DMS79 treated with DMSO at 0.1 percent for 48 hours (cell line): ENCODE measurements around the gene TMEM41A.
"Not testable (repeated sequence)": the region's sequence is repeated elsewhere in the genome, so short reads cannot be mapped to it uniquely, and the experiment has no call there.

ENCODE experiments used
- DNase-seq: peaks from one replicate; lab custom pipeline; 2025; lab: John Stamatoyannopoulos, UW

TMEM41A gene

DNA sequence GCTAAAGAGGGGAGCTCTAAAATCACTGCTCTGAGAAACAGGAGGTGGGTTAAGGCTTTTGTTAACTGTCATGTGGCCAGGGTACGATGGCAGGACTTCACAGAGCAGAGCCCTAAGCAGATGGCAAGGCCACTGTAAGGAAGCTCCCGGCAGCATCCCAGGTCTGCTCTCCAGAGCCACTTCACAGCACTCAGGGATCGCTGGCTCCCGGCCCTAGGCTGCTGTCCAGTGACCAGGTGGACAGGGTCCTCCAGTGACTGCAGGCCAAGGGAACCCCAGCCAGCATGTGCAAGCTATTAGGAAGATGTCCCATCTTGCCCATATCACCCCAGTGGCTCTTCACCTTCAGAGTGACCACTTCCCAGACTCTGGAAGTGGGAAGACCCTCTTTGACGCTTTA lies 10.4 kb downstream of the TMEM41A start:
- DNase-seq, result no peak

DNA sequence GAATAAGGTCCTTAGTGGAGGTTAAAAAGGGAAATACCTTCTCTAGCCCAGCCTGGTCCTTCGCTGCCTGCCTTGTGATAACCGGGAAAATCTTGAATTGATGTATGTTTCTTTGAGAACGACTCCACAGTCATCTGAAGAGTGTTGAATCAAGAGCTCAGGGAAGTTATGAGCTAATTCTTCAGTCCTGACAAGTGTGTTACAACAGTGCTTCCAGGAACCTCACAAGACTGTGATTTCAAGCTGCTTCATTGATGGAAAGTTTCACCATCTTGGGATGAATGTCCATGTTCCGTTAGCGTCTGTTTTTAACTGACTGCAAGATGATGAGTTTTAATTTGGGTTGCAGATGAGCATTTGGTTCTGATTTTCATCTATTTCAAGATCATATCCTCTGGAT lies 12.4 kb downstream of the TMEM41A start:
- no peak for DNase-seq

DNA sequence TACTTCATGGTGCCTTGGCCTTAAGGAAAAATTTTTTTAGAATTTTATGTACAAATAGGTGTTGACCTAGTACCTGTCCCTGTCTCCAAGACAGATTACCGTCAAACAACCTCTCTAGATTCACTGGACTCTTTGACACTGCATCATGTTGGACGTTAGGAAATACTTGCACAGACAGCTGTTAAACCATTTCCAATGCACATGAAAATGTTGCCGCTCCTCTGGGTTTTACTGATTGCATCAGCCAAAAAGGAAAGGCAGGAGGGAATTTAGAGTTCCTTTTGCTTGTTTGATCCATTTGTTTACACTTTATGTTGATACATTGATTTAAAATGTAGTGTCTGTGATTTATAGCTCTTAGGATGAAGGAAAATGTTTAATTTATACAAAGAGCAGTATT lies 14.5 kb downstream of the TMEM41A start:
- no peak for DNase-seq

DNA sequence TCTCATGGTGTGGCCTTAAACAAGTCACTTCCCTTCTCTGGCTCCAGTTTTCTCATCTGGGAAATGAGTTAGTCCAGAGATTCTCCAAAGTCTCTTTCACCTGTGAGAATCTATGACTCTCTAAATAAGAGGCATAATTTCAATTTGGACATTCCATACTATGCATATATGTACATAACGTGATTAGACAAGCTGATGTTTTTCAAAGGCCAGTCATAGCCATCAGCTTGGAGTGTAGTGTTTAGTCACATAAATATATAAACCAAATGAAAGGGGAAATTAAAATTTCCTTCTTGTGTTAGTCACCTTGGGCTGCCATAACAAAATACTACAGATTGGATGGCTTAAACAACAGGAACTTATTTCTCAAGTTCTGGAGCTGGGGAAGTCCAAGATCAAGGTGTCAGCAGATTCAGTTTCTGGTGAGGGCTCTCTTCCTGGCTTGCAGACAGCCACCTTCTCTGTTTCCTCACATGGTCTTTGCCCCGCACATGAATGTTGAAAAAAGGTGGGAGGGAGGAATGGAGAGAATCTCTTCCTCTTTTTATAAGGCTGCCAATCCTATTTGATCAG lies 19.4 kb downstream of the TMEM41A start:
- no peak for DNase-seq

DNA sequence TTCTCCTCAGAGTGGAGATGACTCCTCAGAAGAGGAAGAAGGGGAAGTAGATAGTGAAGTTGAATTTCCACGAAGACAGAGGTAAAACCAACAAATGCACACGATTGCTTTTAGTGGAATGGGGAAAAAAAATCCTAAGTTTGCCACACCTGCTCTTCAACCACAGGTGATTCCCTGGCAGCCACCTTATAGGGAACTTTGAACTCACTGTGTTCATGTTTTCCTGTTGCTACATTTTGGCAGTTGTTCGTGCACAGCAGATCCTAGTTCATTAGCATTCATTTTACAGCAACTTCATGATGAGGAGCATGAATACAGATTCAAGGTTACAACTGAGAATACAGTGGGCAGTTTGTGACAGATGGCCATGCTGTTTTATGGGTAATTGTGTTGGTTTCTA lies 21.5 kb downstream of the TMEM41A start:
- DNase-seq, result no peak

DNA sequence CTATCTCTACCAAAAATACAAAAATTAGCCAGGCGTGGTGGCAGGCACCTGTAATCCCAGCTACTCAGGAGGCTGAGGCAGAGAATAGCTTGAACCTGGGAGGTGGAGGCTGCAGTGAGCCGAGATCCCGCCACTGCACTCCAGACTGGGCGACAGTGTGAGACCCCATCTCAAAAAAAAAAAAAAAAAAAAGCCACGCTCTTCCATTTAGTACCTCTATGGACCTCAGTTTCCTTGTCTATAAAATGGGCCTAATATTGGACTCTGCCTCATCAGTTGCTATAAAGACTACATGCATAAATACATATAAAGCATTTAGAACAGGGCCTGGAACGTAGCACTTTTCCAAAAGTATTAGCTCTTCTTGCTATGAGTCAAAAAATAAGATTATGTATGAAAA lies 23.9 kb downstream of the TMEM41A start:
- DNase-seq, result not testable (repeated sequence)

DNA sequence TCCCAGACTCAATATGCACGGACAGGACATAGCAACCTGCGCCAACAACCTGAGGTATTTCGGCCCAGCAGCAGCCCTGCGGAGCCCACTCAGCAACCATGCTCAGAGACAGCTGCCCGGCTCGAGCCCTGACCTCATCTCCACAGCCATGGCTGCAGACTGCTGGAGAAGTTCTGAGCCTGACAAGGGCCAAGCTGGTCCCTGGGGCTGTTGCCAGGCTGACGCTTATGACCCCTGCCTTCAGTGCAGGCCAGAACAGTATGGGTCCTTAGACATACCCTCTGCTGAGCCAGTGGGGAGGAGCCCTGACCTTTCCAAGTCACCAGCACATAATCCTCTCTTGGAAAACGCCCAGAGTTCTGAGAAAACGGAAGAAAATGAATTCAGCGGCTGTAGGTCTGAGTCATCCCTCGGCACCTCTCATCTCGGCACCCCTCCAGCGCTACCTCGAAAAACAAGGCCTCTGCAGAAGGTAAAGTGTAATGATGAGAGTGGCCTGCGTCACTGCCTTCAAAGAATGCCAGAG lies 25.5 kb downstream of the TMEM41A start:
- DNase-seq, result no peak

DNA sequence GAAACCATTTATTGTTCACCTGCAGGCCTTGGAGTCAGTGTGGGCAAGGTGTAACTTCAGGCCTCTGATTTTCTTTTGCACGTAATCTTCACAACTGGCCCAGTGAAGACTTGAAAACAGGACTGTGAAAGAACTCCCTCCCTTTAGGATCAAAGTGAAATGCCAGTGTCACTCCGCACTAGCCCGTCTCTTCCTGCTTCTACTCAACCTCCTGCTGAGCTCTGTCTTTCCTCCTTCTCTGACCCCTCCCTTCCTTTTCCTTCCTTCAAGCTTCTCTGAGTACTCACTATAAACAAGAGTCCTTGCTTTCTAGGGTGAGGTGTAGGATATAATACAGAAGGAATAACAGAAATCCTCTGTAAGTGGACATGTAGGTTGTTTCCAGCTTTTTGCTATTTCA lies 28.5 kb downstream of the TMEM41A start:
- no peak for DNase-seq

DNA sequence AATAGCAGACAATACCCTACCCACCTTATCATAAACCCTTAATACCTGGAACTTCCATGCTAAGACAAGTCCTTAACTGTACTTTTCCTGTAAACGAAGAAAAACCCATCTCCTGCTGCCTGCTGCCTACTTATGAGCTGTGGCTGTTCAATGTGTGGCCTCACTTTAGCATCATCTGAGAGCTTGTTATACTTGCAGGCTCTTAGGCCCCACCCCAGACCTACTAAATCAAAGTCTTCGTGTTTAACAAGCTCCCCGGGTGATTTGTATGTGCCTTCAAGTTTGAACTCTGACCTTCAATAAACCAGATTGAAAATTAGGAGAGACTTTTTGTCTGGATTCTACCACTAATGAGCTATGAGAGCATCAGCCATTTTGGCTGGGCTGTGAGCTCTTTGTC lies 29.3 kb downstream of the TMEM41A start:
- DNase-seq, result no peak

DNA sequence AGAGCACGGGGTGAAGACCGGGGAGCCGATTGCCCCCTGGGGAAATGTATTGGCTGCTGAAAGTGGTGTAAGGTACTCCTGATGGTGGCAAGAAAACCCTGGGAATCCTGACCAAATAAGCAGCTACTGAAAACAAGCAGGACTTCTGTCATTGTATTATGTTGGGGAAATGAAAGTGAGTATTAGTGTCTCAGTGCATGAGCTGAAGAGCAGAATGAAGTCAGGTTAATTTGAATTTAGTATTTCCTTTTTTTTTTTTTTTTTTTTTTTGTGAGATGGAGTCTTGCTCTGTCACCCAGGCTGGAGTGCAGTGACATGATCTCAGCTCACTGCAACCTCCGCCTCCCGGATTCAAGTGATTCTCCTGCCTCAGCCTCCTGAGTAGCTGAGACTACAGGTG lies 32.7 kb downstream of the TMEM41A start:
- not testable (repeated sequence) for DNase-seq

DNA sequence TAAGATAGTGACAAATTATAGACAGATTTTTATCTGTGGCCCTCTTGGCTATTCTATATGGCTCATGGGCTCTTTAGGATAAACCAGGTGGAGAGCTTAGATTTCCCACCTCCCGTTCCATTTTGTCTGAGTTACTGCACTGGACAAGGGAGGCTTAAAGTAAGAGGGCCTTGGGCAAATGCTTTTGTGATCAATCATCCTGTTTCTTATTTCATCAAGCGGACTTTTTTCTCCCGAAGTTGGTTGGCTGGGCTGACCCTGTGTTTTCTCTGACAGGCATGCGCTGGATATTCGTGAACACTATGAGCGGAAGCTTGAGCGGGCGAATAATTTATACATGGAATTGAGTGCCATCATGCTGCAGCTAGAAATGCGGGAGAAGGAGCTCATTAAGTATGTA lies 33.4 kb downstream of the TMEM41A start:
- no peak for DNase-seq

DNA sequence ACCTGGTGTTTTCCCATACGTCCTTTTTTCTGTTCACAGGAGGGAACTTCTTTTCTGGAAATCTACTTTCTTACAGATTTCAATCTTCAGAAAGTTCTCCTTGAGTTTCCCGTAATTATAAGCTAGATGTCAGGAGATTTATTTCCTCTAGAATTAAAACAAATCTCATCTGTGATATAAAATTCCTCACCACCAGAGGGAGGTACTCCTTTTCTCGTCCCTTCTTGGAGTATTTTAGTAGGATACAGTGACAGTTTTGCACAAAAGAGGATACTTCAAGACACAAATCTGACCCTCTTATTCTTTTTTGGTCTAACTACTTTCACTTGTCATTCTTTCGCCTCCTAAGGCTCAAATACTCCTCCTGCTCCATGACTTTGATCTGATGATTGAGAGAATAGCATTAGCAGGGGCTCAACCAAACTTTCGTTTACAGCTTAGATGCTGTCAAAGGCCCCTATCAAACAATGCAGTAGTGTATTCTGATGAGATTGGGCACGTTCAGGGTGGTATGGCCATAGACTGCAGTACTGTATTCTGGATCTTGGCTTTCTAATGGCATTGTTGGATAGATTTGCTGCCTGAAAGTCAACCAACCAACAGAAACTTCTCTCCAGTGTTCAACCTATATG lies 38.0 kb downstream of the TMEM41A start:
- no peak for DNase-seq

DNA sequence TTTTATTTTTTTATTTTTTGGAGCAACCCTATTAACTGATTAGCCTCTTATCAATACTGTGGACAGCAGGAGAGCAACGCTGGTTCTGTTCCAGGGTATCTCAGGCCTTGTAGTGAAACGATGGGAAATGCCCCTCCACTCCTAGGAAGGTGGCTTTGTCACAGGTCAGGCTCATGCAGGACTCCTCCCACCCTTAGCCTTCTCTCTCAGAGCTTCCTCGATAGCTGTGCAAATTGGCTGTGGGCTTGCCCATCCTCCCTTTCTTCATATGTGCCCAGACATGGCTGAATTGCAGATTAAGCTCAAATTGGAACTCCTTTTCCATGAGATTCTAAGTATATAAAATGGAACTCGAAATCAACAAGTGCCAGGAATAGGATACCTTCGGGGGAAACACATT lies 38.5 kb downstream of the TMEM41A start:
- no peak for DNase-seq

DNA sequence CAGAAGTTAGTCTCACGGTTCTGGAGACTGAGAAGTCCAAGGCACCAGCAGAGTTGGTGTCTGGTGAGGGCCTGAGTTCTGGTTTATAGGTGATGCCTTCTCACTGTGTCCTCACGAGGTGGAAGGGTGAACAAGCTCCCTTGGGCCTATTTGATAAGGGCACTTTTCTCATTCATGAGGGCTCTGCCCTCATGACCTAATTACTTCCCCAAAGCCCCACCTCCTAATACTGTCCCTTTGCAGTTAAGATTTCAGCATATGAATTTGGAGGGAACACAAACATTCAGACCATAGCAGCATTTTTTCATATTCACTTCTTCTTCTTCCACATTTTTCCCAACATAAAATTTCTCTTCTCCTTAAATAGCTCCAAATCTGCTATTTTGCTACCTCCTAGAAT lies 41.5 kb downstream of the TMEM41A start:
- no peak for DNase-seq

DNA sequence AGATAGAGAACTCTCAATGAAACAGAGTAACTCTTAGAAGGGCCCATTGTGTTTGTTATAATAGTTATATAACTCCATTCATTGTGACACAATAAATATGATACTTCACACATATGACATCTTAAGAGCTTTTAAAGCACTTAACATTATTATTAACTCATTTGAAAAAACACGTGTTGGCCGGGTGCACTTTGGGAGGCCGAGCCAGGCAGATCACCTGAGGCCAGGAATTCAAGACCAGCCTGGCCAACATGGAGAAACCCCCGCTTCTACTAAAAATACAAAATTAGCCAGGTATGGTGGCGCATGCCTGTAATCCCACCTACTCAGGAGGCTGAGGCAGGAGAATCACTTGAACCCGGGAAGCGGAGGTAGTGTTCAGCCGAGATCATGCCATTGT lies 47.4 kb downstream of the TMEM41A start:
- not testable (repeated sequence) for DNase-seq

DNA sequence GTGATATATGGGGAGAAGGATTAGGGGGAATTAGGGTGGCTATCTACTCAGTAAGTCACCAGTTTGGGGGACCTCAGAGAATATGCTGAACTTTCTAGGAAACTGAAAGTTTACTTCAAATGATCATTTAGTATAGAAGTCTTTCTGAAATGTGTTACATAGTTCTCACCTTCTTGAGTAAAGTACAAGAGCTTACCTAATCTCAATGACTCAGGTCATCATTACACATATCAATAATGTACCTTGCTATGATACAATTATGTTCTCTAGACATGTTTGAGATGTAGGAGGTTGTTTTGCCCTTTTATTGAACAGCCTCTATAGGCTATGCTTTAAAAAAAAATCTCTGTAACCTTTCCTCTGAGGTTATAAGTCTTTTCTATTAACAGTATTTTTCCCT lies 50.7 kb downstream of the TMEM41A start:
- DNase-seq, result no peak

DNA sequence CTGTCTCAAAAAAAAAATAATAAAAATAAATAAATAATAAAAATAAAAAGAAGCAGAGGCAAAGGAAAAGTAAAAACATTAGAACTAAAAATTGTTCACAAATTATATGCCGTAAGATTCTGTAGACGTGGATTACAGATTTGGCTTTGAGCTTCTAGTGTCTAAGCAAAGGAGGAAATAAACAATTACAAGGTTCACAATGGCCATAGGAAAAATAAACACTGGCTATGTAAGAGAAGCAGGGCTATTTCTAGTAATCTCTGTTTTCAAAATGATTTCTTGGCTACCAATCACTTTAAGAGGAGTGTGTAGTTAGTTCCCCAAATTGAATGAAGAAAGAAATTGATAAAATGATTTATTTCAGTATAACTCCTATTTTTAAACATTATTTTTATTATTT lies 54.5 kb downstream of the TMEM41A start:
- DNase-seq, result no peak

DNA sequence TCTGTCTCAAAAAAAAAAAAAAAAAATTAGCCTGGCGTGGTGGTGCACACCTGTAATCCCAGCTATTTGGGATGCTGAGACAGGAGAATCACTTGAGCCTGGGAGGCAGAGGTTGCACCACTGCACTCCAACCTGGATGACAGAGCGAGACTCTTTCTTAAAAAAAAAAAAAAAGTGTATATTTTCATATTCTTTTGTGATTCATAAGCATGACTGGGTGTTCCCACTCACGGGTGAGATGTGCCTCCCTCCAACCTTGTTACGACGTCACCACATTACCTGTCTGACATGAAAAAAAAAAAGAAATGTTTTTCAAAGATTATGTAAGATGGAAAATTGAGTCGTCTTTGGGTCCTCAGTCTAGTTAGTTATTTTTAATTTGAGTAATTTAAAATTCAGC lies 56.8 kb downstream of the TMEM41A start:
- DNase-seq, result no peak

DNA sequence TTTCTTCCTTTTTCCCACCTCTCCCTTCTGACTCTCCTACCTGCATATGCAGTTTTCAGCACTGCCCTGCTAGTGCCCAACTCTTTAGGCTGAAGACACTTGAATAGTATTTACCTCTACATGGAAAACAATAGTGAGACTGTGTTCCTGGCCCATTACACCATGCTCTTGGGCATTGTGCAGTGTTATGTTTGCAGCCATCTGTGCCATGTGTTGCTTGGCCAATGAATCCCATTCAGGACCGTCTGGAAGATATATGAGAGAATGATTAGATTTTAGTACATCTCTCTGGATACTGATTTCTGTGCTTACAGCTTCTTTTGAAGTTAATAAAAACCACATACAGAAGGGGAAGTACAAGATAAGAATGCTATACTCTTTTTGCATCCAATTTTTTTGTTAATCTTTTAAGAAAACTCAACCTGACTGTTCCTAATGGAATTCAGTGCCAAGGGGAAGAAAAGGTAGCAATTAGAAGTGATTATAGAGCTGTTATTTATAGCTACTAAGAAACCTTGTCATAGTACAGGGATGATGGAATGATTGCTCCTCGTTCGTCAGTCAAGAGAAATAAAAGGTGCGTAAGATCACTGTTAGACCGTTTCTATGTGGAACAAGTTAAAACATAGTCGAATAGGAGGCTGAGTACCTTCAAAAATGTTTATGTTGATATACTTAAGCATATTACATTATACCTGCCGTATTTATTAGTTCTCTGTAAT lies 58.9 kb downstream of the TMEM41A start:
- no peak for DNase-seq
